ENCODE data around the gene VPS35L.

The VPS35L gene

GRCh38 chr16:19697756-19698318, 142.3 kb downstream of the VPS35L start:
- peak overlapping the region; percentile 55 for H3K27ac Mint-ChIP-seq
- peaks cover 19% of the 10 kb centered on the region for H3K36me3 Mint-ChIP-seq
- no peaks in the 10 kb centered on the region for H3K9me3 Mint-ChIP-seq (ENCODE audit: low read depth)
- H3K4me1 Mint-ChIP-seq (ENCODE audit: low read depth), result peaks cover 45% of the 10 kb centered on the region
- no peak overlapping the region for H3K4me3 Mint-ChIP-seq
- no peaks in the 10 kb centered on the region for H3K27me3 Mint-ChIP-seq

- H3K27me3 Mint-ChIP-seq, result no peaks in the 10 kb centered on the region
- no peak overlapping the region for H3K4me3 Mint-ChIP-seq
- H3K36me3 Mint-ChIP-seq, result peaks cover 18% of the 10 kb centered on the region
- H3K27ac Mint-ChIP-seq, result peak overlapping the region; percentile 55
- H3K9me3 Mint-ChIP-seq (ENCODE audit: low read depth), result no peaks in the 10 kb centered on the region
- peaks cover 45% of the 10 kb centered on the region for H3K4me1 Mint-ChIP-seq (ENCODE audit: low read depth)
Measured at GRCh38 chr16:19698480-19699465, 143.3 kb downstream of the VPS35L start.

- no peak overlapping the region for H3K4me3 Mint-ChIP-seq
- H3K27me3 Mint-ChIP-seq, result no peaks in the 10 kb centered on the region
- H3K9me3 Mint-ChIP-seq (ENCODE audit: low read depth), result no peaks in the 10 kb centered on the region
- H3K27ac Mint-ChIP-seq, result no peak overlapping the region
- H3K4me1 Mint-ChIP-seq (ENCODE audit: low read depth), result peaks cover 40% of the 10 kb centered on the region
- peaks cover 18% of the 10 kb centered on the region for H3K36me3 Mint-ChIP-seq
Measured at GRCh38 chr16:19699472-19699871, 144.0 kb downstream of the VPS35L start.

GRCh38 chr16:19700319-19700781, 144.8 kb downstream of the VPS35L start:
- H3K27ac Mint-ChIP-seq, result peak overlapping the region; percentile 22
- peaks cover 23% of the 10 kb centered on the region for H3K36me3 Mint-ChIP-seq
- no peaks in the 10 kb centered on the region for H3K9me3 Mint-ChIP-seq (ENCODE audit: low read depth)
- H3K4me3 Mint-ChIP-seq, result no peak overlapping the region
- H3K4me1 Mint-ChIP-seq (ENCODE audit: low read depth), result peaks cover 36% of the 10 kb centered on the region
- no peaks in the 10 kb centered on the region for H3K27me3 Mint-ChIP-seq

- no peaks in the 10 kb centered on the region for H3K27me3 Mint-ChIP-seq
- no peak overlapping the region for H3K27ac Mint-ChIP-seq
- no peak overlapping the region for H3K4me3 Mint-ChIP-seq
- peaks cover 24% of the 10 kb centered on the region for H3K36me3 Mint-ChIP-seq
- no peaks in the 10 kb centered on the region for H3K9me3 Mint-ChIP-seq (ENCODE audit: low read depth)
- H3K4me1 Mint-ChIP-seq (ENCODE audit: low read depth), result peaks cover 30% of the 10 kb centered on the region
Measured at GRCh38 chr16:19701091-19701490, 145.6 kb downstream of the VPS35L start.

GRCh38 chr16:19703172-19703889, 147.8 kb downstream of the VPS35L start:
- H3K27ac Mint-ChIP-seq, result no peak overlapping the region
- H3K36me3 Mint-ChIP-seq, result peaks cover 22% of the 10 kb centered on the region
- H3K27me3 Mint-ChIP-seq, result no peaks in the 10 kb centered on the region

GRCh38 chr16:19704321-19705145, 149.0 kb downstream of the VPS35L start:
- Mint-ChIP-seq H3K4me3 (no peak overlapping the region), H3K9me3 (ENCODE audit: low read depth) (no peaks in the 10 kb centered on the region), H3K27me3 (no peaks in the 10 kb centered on the region), H3K27ac (no peak overlapping the region), H3K36me3 (peaks cover 20% of the 10 kb centered on the region), H3K4me1 (ENCODE audit: low read depth) (peaks cover 2% of the 10 kb centered on the region)

More at GRCh38 chr16:19703172-19703889, 147.8 kb downstream of the VPS35L start:
- Mint-ChIP-seq H3K4me1 (ENCODE audit: low read depth) (peaks cover 8% of the 10 kb centered on the region), H3K4me3 (no peak overlapping the region), H3K9me3 (ENCODE audit: low read depth) (no peaks in the 10 kb centered on the region)

- no peaks in the 10 kb centered on the region for H3K9me3 Mint-ChIP-seq (ENCODE audit: low read depth)
- no peak overlapping the region for H3K27ac Mint-ChIP-seq
- no peaks in the 10 kb centered on the region for H3K27me3 Mint-ChIP-seq
- H3K36me3 Mint-ChIP-seq, result peaks cover 19% of the 10 kb centered on the region
- H3K4me3 Mint-ChIP-seq, result no peak overlapping the region
- peaks cover 2% of the 10 kb centered on the region for H3K4me1 Mint-ChIP-seq (ENCODE audit: low read depth)
Measured at GRCh38 chr16:19705146-19705501, 149.6 kb downstream of the VPS35L start.

- Mint-ChIP-seq H3K9me3 (ENCODE audit: low read depth) (no peaks in the 10 kb centered on the region), H3K27me3 (no peaks in the 10 kb centered on the region), H3K36me3 (peaks cover 17% of the 10 kb centered on the region), H3K27ac (no peak overlapping the region), H3K4me1 (ENCODE audit: low read depth) (peaks cover 2% of the 10 kb centered on the region), H3K4me3 (no peak overlapping the region)
Measured at GRCh38 chr16:19705843-19706242, 150.3 kb downstream of the VPS35L start.

GRCh38 chr16:19706846-19707245, 151.3 kb downstream of the VPS35L start:
- no peak overlapping the region for H3K27ac Mint-ChIP-seq
- H3K27me3 Mint-ChIP-seq, result no peaks in the 10 kb centered on the region
- H3K4me1 Mint-ChIP-seq (ENCODE audit: low read depth), result peaks cover 4% of the 10 kb centered on the region
- peaks cover 16% of the 10 kb centered on the region for H3K36me3 Mint-ChIP-seq
- H3K9me3 Mint-ChIP-seq (ENCODE audit: low read depth), result no peaks in the 10 kb centered on the region
- no peak overlapping the region for H3K4me3 Mint-ChIP-seq

- peaks cover 4% of the 10 kb centered on the region for H3K4me1 Mint-ChIP-seq (ENCODE audit: low read depth)
- no peaks in the 10 kb centered on the region for H3K9me3 Mint-ChIP-seq (ENCODE audit: low read depth)
- no peak overlapping the region for H3K27ac Mint-ChIP-seq
- H3K4me3 Mint-ChIP-seq, result no peak overlapping the region
- no peaks in the 10 kb centered on the region for H3K27me3 Mint-ChIP-seq
- H3K36me3 Mint-ChIP-seq, result peaks cover 12% of the 10 kb centered on the region
Measured at GRCh38 chr16:19707569-19708295, 152.2 kb downstream of the VPS35L start.

- no peak overlapping the region for H3K27ac Mint-ChIP-seq
- H3K36me3 Mint-ChIP-seq, result peaks cover 9% of the 10 kb centered on the region
- H3K4me1 Mint-ChIP-seq (ENCODE audit: low read depth), result peaks cover 4% of the 10 kb centered on the region
- no peaks in the 10 kb centered on the region for H3K27me3 Mint-ChIP-seq
- H3K4me3 Mint-ChIP-seq, result no peak overlapping the region
- H3K9me3 Mint-ChIP-seq (ENCODE audit: low read depth), result no peaks in the 10 kb centered on the region
Measured at GRCh38 chr16:19708296-19709205, 153.0 kb downstream of the VPS35L start.
